HG03565 (cell line): Measurements from ENCODE around the gene TNFRSF18.

Source experiments
- ATAC-seq: cut with Tn5 transposase; IDR thresholded peaks from one replicate; pipeline ENCODE4 v1.9.1; 2021; ENCODE audit warnings: mild to moderate bottlenecking, moderate library complexity; ENCODE audit not compliant: unreplicated experiment

The TNFRSF18 gene

DNA sequence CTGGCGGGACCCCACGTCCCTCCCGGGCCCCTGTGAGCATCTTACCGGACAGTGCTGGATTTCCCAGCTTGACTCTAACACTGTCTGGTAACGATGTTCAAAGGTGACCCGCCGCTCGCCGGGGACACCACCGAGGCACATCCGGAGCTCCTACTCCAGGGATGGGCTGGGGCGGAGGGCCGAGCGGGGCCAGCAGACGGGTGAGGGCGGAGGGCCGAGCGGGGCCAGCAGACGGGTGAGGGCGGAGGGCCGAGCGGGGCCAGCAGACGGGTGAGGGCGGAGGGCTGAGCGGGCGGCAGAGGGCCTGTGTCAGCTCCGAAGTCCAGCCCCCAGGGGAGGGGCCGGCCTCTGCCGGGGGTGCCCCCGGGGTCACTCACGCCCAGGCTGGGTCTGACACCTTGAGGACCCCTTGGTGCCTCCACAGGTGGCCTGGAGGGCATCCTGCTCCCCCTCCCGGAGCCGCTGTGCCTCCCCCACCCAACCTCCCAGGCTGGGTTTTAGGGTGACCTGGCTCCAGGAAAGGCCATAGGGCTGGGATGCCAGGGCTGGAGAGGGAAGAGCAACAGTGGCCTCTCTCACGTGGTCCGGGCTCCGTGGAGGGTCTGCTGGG is 38.4 kb downstream of the TNFRSF18 start:
- no peak for ATAC-seq

GRCh38 chr1:1167398-1167821 is 39.0 kb downstream of the TNFRSF18 start:
- no peak for ATAC-seq

- ATAC-seq = no peak
Measured at GRCh38 chr1:1166642-1167397, 39.6 kb downstream of the TNFRSF18 start.

DNA sequence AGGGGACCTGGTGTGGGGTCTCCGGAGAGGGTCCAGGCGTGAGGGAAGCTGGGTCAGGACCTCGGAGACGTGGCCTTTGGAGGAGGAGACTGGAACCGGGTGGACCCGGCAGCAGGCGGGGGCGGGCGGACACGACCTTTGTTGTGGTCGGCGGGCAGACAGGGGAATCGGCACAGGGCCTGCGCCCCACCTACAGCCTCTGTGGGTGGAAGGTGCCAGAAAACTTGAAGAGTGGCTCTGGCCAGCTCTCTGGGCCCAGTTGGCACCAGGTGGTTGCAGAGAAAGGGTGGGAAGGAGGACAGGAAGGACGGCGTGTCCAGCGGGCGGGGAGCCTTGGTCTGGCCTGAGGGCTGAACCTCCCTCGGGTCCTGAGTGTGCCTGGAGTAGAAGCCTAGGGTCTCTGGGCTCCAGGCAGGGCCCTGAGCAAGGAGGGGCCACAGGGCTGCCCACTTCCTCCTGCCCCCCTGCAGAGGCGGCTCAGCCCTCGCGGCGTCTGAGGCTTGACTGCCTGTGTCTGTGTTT is 40.4 kb downstream of the TNFRSF18 start:
- ATAC-seq = no peak

- no peak for ATAC-seq
Measured at GRCh38 chr1:1165485-1165884, 40.9 kb downstream of the TNFRSF18 start.

DNA sequence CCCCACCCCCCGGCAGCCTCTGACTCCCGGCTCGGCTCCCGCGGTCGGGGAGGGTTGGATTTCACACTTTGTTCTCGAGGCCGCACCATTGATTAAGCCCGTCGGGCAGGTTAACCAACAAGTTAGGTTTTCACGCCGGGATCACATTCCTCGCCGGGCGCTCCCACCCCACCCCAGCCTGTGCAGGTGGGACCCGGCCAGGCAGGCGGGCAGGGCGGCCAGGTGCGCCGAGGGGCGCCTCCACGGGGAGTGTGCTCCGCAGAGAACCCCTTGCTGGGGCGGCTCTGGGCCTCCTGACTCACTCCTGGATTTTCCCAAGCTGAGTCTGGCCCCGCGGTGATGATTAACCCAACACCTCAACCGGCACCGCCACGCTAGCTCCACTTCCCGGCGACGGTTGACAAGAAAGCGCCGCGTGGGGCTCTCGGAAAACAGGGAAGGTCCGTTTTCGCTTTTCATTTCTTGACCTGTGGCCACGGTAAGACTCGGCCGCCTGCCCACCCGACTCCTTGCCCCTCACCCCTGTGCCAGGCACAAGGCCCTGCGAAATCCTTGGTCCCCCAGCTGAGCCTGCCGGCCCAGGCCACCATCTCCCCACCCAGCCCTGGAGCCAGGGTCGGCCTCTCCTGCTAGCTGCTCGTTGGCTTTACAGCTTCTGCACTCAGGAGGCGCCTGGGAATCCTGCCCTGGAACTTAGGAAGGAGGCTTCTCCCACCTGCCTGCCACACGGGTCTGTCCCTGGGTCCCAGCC is 41.5 kb downstream of the TNFRSF18 start:
- ATAC-seq = no peak

GRCh38 chr1:1164361-1164700 is 42.1 kb downstream of the TNFRSF18 start:
- ATAC-seq = no peak

DNA sequence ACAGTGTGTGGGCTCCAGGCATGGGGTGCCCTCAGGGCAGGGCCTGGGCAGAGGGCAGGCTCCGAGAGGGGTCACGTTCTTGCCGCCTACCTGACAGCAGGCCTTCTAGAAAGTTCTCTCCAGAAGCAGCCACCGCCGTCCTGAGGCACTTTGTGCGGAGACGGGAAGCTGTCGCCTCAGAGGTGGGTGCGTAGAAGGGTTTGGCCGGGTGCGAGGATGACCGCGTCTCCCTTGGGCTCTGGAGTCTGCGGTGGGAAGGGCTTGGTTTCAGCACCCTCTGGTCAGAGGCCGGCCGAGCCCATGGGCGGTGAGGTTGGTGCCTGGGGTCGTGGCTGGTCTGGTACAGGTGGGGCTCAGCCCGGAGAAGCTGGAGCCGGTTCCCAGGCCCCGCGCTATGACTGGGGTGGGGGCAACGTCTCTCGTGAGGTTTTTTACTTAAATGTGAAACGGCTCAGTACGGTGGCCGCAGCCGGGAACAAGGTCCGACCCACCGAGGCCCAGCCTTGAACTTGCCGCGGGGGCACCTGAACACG is 42.8 kb downstream of the TNFRSF18 start:
- no peak for ATAC-seq

GRCh38 chr1:1162597-1163537 is 43.5 kb downstream of the TNFRSF18 start:
- no peak for ATAC-seq

DNA sequence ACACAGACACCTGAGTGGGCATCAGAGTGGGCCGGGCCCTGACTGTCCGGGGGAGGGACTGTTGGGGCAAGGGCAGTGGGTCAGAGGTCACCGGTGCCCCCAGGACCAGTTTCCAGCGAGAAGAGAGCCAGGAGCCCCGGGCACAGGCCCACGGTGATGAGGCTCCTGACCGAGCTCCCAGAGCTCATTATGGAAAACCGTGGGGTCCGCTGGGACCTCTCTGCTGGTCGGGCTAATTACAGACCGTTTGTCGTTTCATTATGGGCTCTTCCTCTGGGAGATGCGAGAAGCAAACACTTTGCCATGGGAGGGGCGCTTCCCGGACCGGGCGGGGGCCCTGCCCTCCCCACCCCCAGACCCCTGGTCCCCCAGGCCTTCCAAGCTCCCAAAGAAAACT is 44.7 kb downstream of the TNFRSF18 start:
- ATAC-seq = no peak

DNA sequence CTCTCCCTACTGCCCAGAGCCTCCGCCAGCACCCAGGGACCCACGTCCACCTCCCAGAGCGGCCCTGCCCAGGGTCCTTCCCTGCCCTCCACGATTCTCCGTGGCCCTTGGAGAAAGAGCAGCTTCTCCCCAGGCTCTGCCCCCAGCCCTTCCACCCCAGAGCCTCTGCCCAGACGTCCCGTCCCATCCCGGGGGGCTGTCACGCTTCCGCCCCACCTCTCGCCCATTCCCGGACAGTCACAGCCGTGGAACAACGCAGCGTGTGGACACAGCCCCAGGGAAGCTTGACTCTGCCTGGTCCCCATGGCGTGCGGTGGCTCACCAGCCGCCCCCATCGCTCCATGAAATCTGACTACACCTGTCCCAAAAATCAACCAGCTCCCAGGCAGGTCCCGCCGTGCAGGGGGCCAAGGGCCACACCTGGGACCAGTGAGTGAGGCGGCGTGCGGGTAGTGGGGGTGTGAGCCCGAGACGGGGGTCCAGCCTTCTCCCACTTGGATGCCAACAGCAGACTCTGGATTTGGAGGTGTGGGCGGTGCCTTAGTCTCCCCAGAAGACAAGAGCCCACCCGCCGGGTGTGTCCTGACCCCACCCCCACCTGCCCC is 45.2 kb downstream of the TNFRSF18 start:
- ATAC-seq = no peak

DNA sequence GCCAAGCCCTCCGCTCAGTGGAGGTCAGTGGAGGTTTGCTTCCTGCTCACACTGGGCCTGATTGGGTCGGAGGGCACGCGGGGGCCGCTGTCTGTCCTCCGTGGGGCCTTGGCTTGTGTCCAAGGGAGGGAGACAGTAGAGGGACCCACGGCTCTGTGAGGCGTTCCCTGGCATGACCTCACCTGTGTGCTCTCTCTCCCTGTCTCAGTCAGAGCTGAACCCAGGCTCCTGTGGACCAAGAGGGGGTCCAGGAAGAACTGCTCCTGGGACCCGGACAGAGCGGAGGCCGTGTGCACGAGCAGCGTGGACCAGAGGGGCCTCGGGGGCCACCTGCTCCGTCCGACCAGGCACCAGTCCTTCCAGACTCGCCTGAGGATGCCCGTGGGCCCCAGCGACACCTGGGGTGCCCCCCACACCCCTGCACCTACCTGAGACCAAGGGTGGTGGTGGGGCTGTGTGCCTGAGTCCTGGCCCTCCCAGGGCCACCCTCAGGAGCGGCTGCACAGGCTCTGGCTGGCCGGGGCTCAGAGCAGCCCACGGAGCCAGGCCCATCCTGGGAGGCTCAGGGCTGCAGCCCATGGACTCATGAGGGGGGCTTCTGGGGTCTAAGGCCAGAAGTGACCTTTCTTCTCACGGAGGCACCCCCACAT is 46.0 kb downstream of the TNFRSF18 start:
- no peak for ATAC-seq

- no peak for ATAC-seq
Measured at GRCh38 chr1:1157914-1158710, 48.3 kb downstream of the TNFRSF18 start.

DNA sequence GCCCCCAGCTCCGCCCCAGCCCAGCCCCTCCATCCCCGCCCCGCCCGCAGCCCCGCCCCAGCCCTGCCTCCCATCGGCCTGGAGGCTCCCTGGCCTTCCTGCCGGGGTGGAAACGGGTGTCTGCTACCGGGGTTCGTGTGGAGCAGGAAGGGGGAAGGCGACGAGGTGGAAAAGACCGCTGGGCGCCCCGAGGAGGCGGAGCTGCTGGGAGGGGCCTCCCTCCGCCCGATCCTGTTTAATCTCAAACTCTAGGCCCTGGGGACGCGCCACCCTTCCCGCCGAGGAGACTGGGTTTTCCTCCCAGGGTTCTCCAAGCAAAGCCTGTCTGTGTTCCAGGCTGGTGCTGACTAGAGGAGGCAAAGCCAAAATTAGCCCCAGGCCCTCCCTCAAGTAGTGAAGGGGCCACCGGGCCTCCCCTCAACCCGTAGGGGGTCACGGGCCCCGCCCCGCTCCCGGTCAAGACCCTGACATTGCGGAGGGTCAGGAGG is 48.9 kb downstream of the TNFRSF18 start:
- no peak for ATAC-seq

DNA sequence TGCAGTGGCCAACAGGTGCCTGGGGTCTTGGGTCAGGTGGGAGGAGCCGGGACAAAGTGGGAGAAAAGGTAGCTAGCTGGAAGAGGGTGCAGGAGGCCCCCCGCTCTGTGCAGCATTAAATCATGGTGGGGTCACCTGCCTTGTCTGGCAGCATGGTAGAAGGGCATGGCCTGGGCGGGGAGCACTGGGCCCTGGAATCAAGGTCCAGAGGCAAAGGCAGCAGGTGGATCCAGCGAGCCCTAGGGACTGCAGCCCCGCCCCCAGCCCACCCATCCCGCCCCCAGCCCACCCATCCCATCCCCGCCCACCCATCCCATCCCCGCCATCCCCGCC is 49.4 kb downstream of the TNFRSF18 start:
- no peak for ATAC-seq

- ATAC-seq = no peak
Measured at GRCh38 chr1:1156140-1157032, 50.0 kb downstream of the TNFRSF18 start.

DNA sequence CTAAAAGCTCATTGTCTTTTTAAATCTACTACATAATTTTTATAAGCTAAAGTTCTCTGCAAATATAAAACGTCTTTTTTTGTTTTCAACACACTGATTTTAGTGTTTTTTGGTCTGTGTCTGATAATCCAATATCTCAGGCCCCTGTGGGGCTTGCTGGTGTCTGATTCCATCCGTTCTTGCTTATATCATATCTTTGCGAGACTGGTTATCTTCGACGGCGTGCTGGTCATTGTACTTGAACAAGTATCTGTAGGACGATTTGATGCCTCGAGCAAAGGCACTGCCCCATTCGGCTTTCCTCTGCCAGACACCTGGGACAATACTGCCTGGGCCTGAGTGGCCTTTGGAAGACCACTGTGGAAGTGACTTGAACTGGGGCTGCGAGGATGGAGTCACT is 51.1 kb downstream of the TNFRSF18 start:
- ATAC-seq = no peak

- no peak for ATAC-seq
Measured at GRCh38 chr1:1153874-1154273, 52.5 kb downstream of the TNFRSF18 start.
